Measurements from ENCODE around the gene GADD45G. TPM values are rescaled to one million over a fixed set of nuclear protein-coding genes. Genes with fewer than 3 reads are reported as not detected.

The GADD45G gene
- total RNA-seq, 1 experiment from 2014 or later, result 7.7 TPM

DNA sequence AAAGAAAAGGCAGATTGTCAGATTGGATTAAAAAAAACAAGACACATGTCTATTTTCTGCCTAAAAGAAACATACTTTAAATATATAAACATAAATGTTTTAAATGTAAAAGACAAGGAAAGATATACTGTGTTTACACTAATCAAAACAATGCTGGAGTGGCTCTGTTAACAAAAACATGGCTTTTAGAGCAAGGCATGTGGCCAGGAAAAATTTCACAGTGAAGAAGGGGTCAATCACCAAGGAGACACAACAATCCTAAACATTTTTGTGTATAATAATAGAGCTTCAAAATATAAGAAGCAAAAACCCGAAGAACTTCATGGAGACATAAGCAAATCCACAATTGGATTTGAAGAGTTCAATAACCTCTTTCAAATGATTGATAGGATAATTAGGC lies 18.5 kb upstream of the GADD45G start:
- H3K9me3 Mint-ChIP-seq, result peaks cover 9 to 10% of the 10 kb centered on the region in 2 experiments
- no peaks in the 10 kb centered on the region for H3K79me2 ChIP-seq (ENCODE audit: insufficient read depth, low read length)
- 0 out of 2 replicates have a peak, but pooled peaks cover 1% of the 10 kb centered on the region for H3K27me3 Mint-ChIP-seq (ENCODE audit: low read depth)
- no peak overlapping the region for H3K56ac ChIP-seq (ENCODE audit: insufficient read length, low read depth, low read length)
- no CpG with 5 or more reads among the region's 1 CpG for WGBS (ENCODE audit: extremely low coverage, insufficient read length, low lambda C conversion rate)
- no peak overlapping the region for H3K27ac Mint-ChIP-seq
- no peak overlapping the region for H3K23ac ChIP-seq (ENCODE audit: insufficient read length, low read depth, low read length)
- H3K27me3 ChIP-seq (ENCODE audit: insufficient read depth, low read length), result no peaks in the 10 kb centered on the region
- no peaks in the 10 kb centered on the region for H3K79me1 ChIP-seq (ENCODE audit: insufficient read depth, low read depth, low read length, poor library complexity, severe bottlenecking)
- H2AK5ac ChIP-seq (ENCODE audit: insufficient read length, low read length), result no peak overlapping the region
- no peak overlapping the region for H3K4me2 ChIP-seq (ENCODE audit: insufficient read depth, insufficient read length, low read length)
- H4K20me1 ChIP-seq (ENCODE audit: control insufficient read depth, insufficient read depth, insufficient read length), result no peaks in the 10 kb centered on the region
- H3K4ac ChIP-seq (ENCODE audit: low read depth, low read length), result no peak overlapping the region
- H4K8ac ChIP-seq (replicated peaks; ENCODE audit: insufficient read length, low read depth, low read length), result no peak overlapping the region
- TF ChIP-seq, protein P1, sequence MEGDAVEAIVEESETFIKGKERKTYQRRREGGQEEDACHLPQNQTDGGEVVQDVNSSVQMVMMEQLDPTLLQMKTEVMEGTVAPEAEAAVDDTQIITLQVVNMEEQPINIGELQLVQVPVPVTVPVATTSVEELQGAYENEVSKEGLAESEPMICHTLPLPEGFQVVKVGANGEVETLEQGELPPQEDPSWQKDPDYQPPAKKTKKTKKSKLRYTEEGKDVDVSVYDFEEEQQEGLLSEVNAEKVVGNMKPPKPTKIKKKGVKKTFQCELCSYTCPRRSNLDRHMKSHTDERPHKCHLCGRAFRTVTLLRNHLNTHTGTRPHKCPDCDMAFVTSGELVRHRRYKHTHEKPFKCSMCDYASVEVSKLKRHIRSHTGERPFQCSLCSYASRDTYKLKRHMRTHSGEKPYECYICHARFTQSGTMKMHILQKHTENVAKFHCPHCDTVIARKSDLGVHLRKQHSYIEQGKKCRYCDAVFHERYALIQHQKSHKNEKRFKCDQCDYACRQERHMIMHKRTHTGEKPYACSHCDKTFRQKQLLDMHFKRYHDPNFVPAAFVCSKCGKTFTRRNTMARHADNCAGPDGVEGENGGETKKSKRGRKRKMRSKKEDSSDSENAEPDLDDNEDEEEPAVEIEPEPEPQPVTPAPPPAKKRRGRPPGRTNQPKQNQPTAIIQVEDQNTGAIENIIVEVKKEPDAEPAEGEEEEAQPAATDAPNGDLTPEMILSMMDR (conservative IDR thresholded peaks at IDR 0.05), result no peak
- H3K36me3 Mint-ChIP-seq (ENCODE audit: insufficient read depth in 1 of 3, low read depth in 3 of 3), result peaks cover 0 to 5% (median 4%) of the 10 kb centered on the region in 3 experiments; a peak in 4 of 7 replicates
- H2BK15ac ChIP-seq (ENCODE audit: low read depth, low read length), result no peak overlapping the region
- H3K9ac ChIP-seq (ENCODE audit: extremely low read depth, insufficient read length, low read length), result no peak overlapping the region
- no peak overlapping the region for H3K14ac ChIP-seq (ENCODE audit: insufficient read depth, low read length)
- H3K4me1 Mint-ChIP-seq, result no peaks in the 10 kb centered on the region
- H4K5ac ChIP-seq (ENCODE audit: insufficient read length, low read depth, low read length), result no peak overlapping the region
- H4K91ac ChIP-seq (ENCODE audit: insufficient read length, low read depth, low read length), result no peak overlapping the region
- no peaks in the 10 kb centered on the region for H3K23me2 ChIP-seq (ENCODE audit: insufficient read length, low read depth, low read length, poor library complexity, severe bottlenecking)
- H3K4me3 Mint-ChIP-seq, result no peak overlapping the region
- H2BK120ac ChIP-seq (ENCODE audit: low read depth, low read length, poor library complexity, severe bottlenecking), result no peak overlapping the region
- no peak overlapping the region for H2BK5ac ChIP-seq (ENCODE audit: insufficient read length, low read length)
- H2BK20ac ChIP-seq (ENCODE audit: low read depth, low read length, poor library complexity, severe bottlenecking), result no peak overlapping the region
- DNase-seq, result no peak
- H3K9me3 ChIP-seq (ENCODE audit: control insufficient read depth, low read depth, low read length), result no peaks in the 10 kb centered on the region
- no peaks in the 10 kb centered on the region for H3K4me1 ChIP-seq (ENCODE audit: insufficient read depth, low read length)
- H2AFZ ChIP-seq (ENCODE audit: low read length), result no peak overlapping the region
- no peak overlapping the region for H2BK12ac ChIP-seq (ENCODE audit: insufficient read length, low read depth, low read length)
- no peak overlapping the region for H3K27ac ChIP-seq (ENCODE audit: insufficient read length, low read depth, low read length)
- H3K18ac ChIP-seq (ENCODE audit: insufficient read length, low read depth, low read length), result no peak overlapping the region
- no peak overlapping the region for H3T11ph ChIP-seq (ENCODE audit: low read length)
